GM21717 (cell line): ENCODE results near the gene PLEKHA5.

Experiments
- ATAC-seq: cut with Tn5 transposase; IDR thresholded peaks from one replicate; pipeline ENCODE4 v1.9.1; 2021; ENCODE audit warnings: mild to moderate bottlenecking, moderate library complexity; ENCODE audit not compliant: unreplicated experiment

Gene PLEKHA5

GRCh38 chr12:19196959-19197630 lies 67.6 kb downstream of the PLEKHA5 start:
- ATAC-seq, result no peak

DNA sequence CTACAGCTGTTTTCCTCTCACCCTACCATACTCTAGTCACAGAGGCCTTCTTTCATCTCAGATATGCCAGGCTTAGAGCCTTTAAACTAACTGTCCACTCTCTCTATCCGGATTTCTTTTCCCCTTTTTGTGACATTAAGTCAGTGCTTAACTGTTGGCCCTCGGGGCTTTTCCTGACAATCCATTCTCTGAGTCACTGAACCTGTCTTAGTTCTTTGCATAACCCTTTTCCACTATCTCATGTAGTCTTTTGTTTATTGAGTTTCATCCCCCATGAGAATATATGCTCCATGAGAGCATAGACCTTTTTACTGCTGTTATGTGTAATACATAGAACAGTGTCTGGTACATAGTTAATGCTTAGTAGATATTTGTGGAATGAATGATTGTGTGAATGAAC lies 68.7 kb downstream of the PLEKHA5 start:
- no peak for ATAC-seq

GRCh38 chr12:19199332-19199731 lies 69.8 kb downstream of the PLEKHA5 start:
- ATAC-seq, result no peak

- ATAC-seq, result no peak
Observed at GRCh38 chr12:19200261-19200660, 70.7 kb downstream of the PLEKHA5 start.

GRCh38 chr12:19201661-19202060 lies 72.1 kb downstream of the PLEKHA5 start:
- no peak for ATAC-seq

DNA sequence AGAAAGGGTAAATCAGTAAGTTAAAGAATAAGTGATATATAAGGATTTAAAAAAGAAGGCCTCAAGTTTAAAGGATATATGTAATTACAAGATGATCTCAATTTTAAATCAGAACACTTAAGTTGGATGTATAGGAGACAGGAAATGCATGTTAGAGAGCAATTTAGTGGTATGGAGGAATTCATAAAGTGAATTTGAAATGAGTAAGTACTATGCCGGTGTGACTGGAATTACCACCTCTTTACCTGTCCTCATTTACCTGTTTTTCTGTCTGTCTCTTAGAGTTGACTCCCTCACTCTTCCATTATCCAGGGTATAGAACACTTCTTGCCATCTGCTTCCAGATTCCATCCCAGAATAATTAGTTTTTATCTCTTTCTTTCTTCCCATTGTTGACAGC lies 73.5 kb downstream of the PLEKHA5 start:
- no peak for ATAC-seq

DNA sequence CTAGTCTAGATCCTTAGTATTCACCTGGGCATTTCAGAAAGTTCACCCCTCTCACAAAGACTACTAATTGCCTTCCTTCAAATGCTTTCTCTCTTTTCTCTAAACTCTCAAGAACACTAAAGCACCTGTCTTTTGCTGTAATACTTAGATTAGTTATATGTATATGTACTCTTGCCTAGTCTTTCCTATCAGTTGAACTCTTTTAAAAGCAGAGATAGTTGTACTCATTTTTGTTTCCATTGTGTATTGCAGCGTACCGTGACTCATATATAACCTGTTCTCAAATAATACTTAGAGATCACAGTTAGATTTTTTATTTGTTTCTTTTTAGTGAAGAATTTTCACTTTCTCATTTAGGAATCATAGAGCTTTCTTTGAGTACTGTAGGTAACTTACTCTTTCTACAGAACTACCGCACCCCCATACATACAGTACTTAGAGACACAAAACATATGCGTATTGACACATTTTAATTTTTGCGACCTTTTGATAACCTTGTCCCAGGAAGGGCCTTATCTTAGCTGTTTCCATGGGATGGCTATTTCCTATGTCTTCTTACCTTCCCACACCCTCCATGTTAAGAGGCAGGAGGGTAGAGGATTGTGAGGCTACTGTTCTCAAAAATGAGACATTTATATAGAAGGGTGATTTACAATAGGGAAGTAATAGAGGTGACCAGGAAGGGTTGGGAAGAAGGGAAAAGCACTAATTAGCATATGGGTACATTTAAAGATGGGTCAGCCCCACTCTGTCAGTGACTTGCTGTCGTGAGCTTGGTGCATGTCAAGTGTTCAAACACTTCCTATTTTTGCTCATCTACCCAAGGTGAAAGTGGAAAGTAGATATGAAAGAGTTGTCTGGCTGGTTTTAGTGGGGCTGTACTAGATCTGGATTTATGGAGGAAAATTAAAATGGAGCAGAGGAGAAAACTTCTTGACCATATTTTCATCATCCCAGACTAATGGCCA lies 74.3 kb downstream of the PLEKHA5 start:
- no peak for ATAC-seq

GRCh38 chr12:19205120-19205519 lies 75.6 kb downstream of the PLEKHA5 start:
- no peak for ATAC-seq

GRCh38 chr12:19206493-19207077 lies 77.1 kb downstream of the PLEKHA5 start:
- no peak for ATAC-seq

- no peak for ATAC-seq
Observed at GRCh38 chr12:19208456-19208855, 78.9 kb downstream of the PLEKHA5 start.

GRCh38 chr12:19209661-19210060 lies 80.1 kb downstream of the PLEKHA5 start:
- ATAC-seq, result no peak

DNA sequence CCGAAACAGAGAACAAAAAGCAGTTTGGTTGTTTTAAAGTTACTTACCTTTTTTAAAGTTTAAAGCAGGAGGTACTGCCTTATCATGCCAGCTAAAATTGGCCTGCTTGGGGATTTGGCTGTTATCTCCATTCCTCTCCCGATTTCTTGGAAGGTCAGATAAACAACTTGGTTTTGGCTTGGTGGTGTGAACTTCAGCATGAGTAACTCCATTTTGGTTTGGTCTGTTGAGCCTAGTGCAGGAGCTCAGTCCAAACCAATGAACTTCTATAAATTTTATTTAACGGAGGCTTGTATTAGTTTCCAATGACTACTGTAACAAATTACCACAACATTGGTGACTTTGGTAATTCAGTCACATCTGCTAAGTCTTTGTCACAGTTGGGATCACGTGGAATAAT lies 82.3 kb downstream of the PLEKHA5 start:
- ATAC-seq, result no peak

DNA sequence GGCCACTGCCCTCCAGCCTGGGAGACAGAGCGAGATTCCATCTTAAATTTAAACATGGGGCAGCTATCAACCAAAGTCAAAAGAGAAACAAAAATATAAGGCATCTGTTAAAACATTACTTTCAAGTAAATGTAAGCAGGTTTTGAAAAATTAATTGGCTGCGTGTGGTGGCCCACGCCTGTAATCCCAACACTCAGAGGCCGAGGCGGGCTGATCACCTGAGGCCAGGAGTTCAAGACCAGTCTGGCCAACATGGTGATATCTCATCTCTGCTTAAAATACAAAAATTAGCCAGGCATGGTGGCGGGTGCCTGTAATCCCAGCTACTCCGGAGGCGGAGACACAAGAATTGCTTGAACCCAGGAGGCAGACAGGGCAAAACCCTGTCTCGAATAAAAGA lies 82.7 kb downstream of the PLEKHA5 start:
- ATAC-seq, result no peak

DNA sequence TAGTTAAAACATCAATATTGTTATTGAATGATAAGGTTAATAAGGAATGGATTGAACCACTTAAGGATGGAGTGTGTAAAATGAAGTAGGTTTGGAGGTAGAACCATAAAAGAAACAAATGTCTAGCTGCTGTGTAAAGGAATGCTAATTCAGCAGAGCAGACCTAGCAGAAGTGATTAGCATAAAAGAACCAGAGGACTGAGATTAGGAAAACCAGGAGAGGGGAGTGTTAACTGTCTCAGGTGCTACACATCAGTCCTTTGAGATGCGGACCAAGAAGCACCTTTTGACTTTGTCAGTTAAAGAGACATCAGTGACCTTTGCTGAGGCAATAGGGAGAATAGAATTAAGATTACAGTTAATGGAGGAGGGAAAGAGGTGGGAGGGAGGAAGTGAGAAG lies 84.5 kb downstream of the PLEKHA5 start:
- ATAC-seq, result no peak

- no peak for ATAC-seq
Observed at GRCh38 chr12:19215115-19215514, 85.6 kb downstream of the PLEKHA5 start.

GRCh38 chr12:19217446-19217845 lies 87.9 kb downstream of the PLEKHA5 start:
- ATAC-seq, result no peak

GRCh38 chr12:19220205-19220604 lies 90.7 kb downstream of the PLEKHA5 start:
- no peak for ATAC-seq

DNA sequence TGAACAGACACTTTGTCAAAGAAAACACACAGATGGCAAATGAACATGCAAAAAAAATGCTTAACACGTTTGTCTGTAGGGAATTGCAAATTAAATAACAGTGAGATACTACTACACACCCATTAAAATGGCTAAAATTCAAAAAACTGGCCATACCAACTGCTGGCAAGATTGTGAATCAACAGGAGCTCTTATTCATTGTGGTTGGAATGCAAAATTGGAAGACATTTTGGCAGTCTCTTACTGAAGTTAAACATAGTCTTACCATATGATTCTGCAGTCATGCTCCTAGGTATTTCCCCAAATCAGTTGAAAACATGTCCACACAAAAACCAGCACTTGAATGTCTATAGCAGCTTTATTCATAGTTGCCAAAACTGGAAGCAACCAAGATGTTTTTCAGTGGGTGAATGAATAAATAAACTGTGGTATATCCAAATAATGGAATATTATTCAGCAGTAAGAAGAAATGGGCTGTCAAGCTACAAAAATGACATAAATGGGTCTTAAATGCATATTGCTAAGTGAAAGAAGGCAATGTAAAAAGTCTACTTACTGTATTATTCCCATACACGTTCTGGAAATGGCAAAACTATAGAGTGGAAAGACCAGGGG lies 91.4 kb downstream of the PLEKHA5 start:
- no peak for ATAC-seq

- ATAC-seq, result no peak
Observed at GRCh38 chr12:19222558-19222957, 93.0 kb downstream of the PLEKHA5 start.

- no peak for ATAC-seq
Observed at GRCh38 chr12:19223018-19223417, 93.5 kb downstream of the PLEKHA5 start.

DNA sequence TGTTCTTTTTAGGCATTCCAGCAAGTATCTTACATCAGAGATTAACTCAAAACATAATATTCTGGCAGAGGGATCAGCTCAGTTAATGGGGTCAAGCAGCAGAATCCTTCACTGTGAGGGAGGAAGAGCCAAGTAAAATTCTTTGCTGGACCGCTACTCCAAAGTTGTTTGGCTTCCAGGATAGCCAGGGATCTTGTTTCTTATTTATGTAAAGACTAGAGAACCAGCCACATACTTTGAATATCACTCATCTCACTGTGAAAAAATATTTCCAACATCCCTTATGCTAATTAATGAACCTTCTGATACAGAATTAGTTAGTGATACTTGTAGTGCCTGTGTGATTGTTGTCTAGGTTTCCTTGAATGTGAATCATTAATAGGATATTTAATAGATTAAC lies 94.2 kb downstream of the PLEKHA5 start:
- no peak for ATAC-seq
